OCI-LY7 (cell line): Measurements from ENCODE around the gene PCDHB12.
"Not testable (repeated sequence)": the region's sequence is repeated elsewhere in the genome, so short reads cannot be mapped to it uniquely, and the experiment has no call there.

ENCODE experiments used
- CTCF ChIP-seq: fragments of 200-600 bp; sonication (generic); conservative IDR thresholded peaks from 2 replicates; pipeline ENCODE4 v1.5.1; 2014; ENCODE audit warnings: mild to moderate bottlenecking, antibody characterized with exemption, low read length, moderate library complexity, mixed read lengths
- EZH2phosphoT487 ChIP-seq: fragments of 200-600 bp; sonication (generic); IDR thresholded peaks from 2 replicates; pipeline ENCODE4 v1.6.1; 2018; ENCODE audit warnings: low read depth, borderline replicate concordance, mild to moderate bottlenecking, mixed run types, antibody characterized with exemption, low read length, moderate library complexity, mixed read lengths

GRCh38 chr5:141215504-141215903 is 7.0 kb downstream of the PCDHB12 start:
- TF ChIP-seq EZH2phosphoT487, CTCF: not testable (repeated sequence)
